ENCODE data around the gene DICER1. TPM values are rescaled to one million over a fixed set of nuclear protein-coding genes. Genes with fewer than 3 reads are reported as not detected.
A peak's percentile ranks its signal among the peaks of the same experiment; 100 is the strongest.

Gene DICER1
- polyA plus RNA-seq, 3 donors, result 26.5 to 38.4 (median 34.7) TPM

GRCh38 chr14:95107711-95108110, 49.6 kb downstream of the DICER1 start:
- Histone ChIP-seq H3K27me3 (ENCODE audit: control insufficient read depth in 2 of 2, insufficient read depth in 2 of 2, low read length in 2 of 2) (no peaks in the 10 kb centered on the region), H3K4me2 (replicated peaks; ENCODE audit: extremely low read depth, low read length, poor library complexity, severe bottlenecking) (no peak overlapping the region), H3K4me1 (ENCODE audit: control insufficient read depth in 1 of 2, insufficient read depth in 2 of 2, low read length in 2 of 2) (no peaks in the 10 kb centered on the region), H3K9ac (ENCODE audit: insufficient read depth, low read length, poor library complexity, severe bottlenecking) (no peak overlapping the region), H3K79me2 (ENCODE audit: insufficient read depth, low read length) (no peaks in the 10 kb centered on the region), H2AFZ (ENCODE audit: insufficient read depth, low read depth, low read length, poor library complexity, severe bottlenecking) (no peak overlapping the region), H3K4me3 (replicated peaks in 1 of 3; ENCODE audit: low read depth in 2 of 3, low read length in 3 of 3) (no peak overlapping the region), H4K20me1 (ENCODE audit: insufficient read depth, low read length) (peaks cover 22% of the 10 kb centered on the region), H3K36me3 (replicated peaks in 1 of 2; ENCODE audit: control insufficient read depth in 1 of 2, insufficient read depth in 2 of 2, low read length in 2 of 2) (peaks cover 94 to 100% of the 10 kb centered on the region in 2 donors), H3K9me3 (replicated peaks in 1 of 2; ENCODE audit: control insufficient read depth in 1 of 2, insufficient read depth in 1 of 2, low read length in 2 of 2) (no peaks in the 10 kb centered on the region), H3K27ac (ENCODE audit: low read depth in 1 of 2, low read length in 2 of 2) (no peak overlapping the region)
- WGBS (ENCODE audit: insufficient coverage), result no CpG with 5 or more reads among the region's 4 CpGs
- Mint-ChIP-seq H3K27ac (no peak overlapping the region), H3K36me3 (peaks cover 80 to 86% of the 10 kb centered on the region in 2 donors), H3K9me3 (peaks cover 0 to 2% (median 0%) of the 10 kb centered on the region in 7 donors), H3K4me1 (no peaks in the 10 kb centered on the region), H3K4me3 (no peak overlapping the region), H3K27me3 (ENCODE audit: low read depth in 3 of 3) (no peaks in the 10 kb centered on the region)
- DNase-seq, result no peak
- no peak for TF ChIP-seq CTCF (IDR thresholded peaks at IDR 0.05)
- intact Hi-C loops (cut with micrococcal nuclease), result no loop called here

GRCh38 chr14:95106971-95107370, 50.4 kb downstream of the DICER1 start:
- Histone ChIP-seq H3K9me3 (replicated peaks in 1 of 2; ENCODE audit: control insufficient read depth in 1 of 2, insufficient read depth in 1 of 2, low read length in 2 of 2) (no peaks in the 10 kb centered on the region), H3K36me3 (replicated peaks in 1 of 2; ENCODE audit: control insufficient read depth in 1 of 2, insufficient read depth in 2 of 2, low read length in 2 of 2) (peaks cover 96 to 100% of the 10 kb centered on the region in 2 donors), H3K4me3 (replicated peaks in 1 of 3; ENCODE audit: low read depth in 2 of 3, low read length in 3 of 3) (no peak overlapping the region), H2AFZ (ENCODE audit: insufficient read depth, low read depth, low read length, poor library complexity, severe bottlenecking) (no peak overlapping the region), H3K4me1 (ENCODE audit: control insufficient read depth in 1 of 2, insufficient read depth in 2 of 2, low read length in 2 of 2) (no peaks in the 10 kb centered on the region), H3K27me3 (ENCODE audit: control insufficient read depth in 2 of 2, insufficient read depth in 2 of 2, low read length in 2 of 2) (no peaks in the 10 kb centered on the region), H3K4me2 (replicated peaks; ENCODE audit: extremely low read depth, low read length, poor library complexity, severe bottlenecking) (no peak overlapping the region), H3K9ac (ENCODE audit: insufficient read depth, low read length, poor library complexity, severe bottlenecking) (no peak overlapping the region), H3K27ac (ENCODE audit: low read depth in 1 of 2, low read length in 2 of 2) (no peak overlapping the region), H3K79me2 (ENCODE audit: insufficient read depth, low read length) (no peaks in the 10 kb centered on the region), H4K20me1 (ENCODE audit: insufficient read depth, low read length) (peaks cover 27% of the 10 kb centered on the region)
- no peak for TF ChIP-seq CTCF (IDR thresholded peaks at IDR 0.05)
- Mint-ChIP-seq H3K4me1 (no peaks in the 10 kb centered on the region), H3K27ac (peak overlapping the region in 2 of 7 donors; percentile 17 to 25), H3K36me3 (peaks cover 85 to 89% of the 10 kb centered on the region in 2 donors), H3K4me3 (no peak overlapping the region), H3K9me3 (peaks cover 0 to 2% (median 0%) of the 10 kb centered on the region in 7 donors), H3K27me3 (ENCODE audit: low read depth in 3 of 3) (no peaks in the 10 kb centered on the region)
- WGBS (ENCODE audit: insufficient coverage), result no CpG with 5 or more reads among the region's 7 CpGs
- intact Hi-C loops (cut with micrococcal nuclease), result no loop called here
- no peak for DNase-seq

Data from CD14-positive monocyte (primary cell).